H9 (cell line): ENCODE data around the gene ATP13A1. TPM values are rescaled to one million over a fixed set of nuclear protein-coding genes. Genes with fewer than 3 reads are reported as not detected.
A peak's percentile ranks its signal among the peaks of the same experiment; 100 is the strongest.

Experiments used
- DNase-seq: peaks from one replicate; pipeline ENCODE4 v3.0.0-alpha.2; 2017
- H2AFZ ChIP-seq: one replicate; pipeline ENCODE4 v1.6.1; 2013; ENCODE audit warnings: mild to moderate bottlenecking, low read length, control low read depth, moderate library complexity
- H2AK5ac ChIP-seq: 2 replicates; pipeline ENCODE4 v1.6.1; 2013; ENCODE audit warnings: low read length, control low read depth, mixed read lengths; ENCODE audit not compliant: insufficient read length
- H2BK120ac ChIP-seq: one replicate; pipeline ENCODE4 v1.6.1; 2013; ENCODE audit warnings: low read depth, mild to moderate bottlenecking, low read length, control low read depth, inconsistent platforms; ENCODE audit not compliant: poor library complexity, severe bottlenecking
- H2BK12ac ChIP-seq: 2 replicates; pipeline ENCODE4 v1.6.1; 2013; ENCODE audit warnings: low read length, control low read depth, mixed read lengths, low read depth; ENCODE audit not compliant: insufficient read length
- H2BK15ac ChIP-seq: 2 replicates; pipeline ENCODE4 v1.6.1; 2013; ENCODE audit warnings: low read depth, low read length, control low read depth
- H2BK20ac ChIP-seq: one replicate; pipeline ENCODE4 v1.6.1; 2013; ENCODE audit warnings: low read depth, mild to moderate bottlenecking, low read length, control low read depth, inconsistent platforms; ENCODE audit not compliant: poor library complexity, severe bottlenecking
- H2BK5ac ChIP-seq: 2 replicates; pipeline ENCODE4 v1.6.1; 2013; ENCODE audit warnings: low read length, control low read depth, mixed read lengths; ENCODE audit not compliant: insufficient read length
- H3K14ac ChIP-seq: 2 replicates; pipeline ENCODE4 v1.6.1; 2013; ENCODE audit warnings: low read length, control low read depth; ENCODE audit not compliant: insufficient read depth
- H3K18ac ChIP-seq: 2 replicates; pipeline ENCODE4 v1.6.1; 2013; ENCODE audit warnings: low read depth, mild to moderate bottlenecking, mixed read lengths, low read length, control low read depth; ENCODE audit not compliant: insufficient read length
- H3K23ac ChIP-seq: 2 replicates; pipeline ENCODE4 v1.6.1; 2013; ENCODE audit warnings: low read length, control low read depth, mixed read lengths, low read depth; ENCODE audit not compliant: insufficient read length
- H3K23me2 ChIP-seq: 2 replicates; pipeline ENCODE4 v1.6.1; 2013; ENCODE audit warnings: low read depth, mild to moderate bottlenecking, mixed read lengths, low read length, control low read depth; ENCODE audit not compliant: insufficient read length, poor library complexity, severe bottlenecking
- H3K27ac ChIP-seq: 2 replicates; pipeline ENCODE4 v1.5.1; 2013; ENCODE audit warnings: low read length, control low read depth, mixed read lengths, low read depth; ENCODE audit not compliant: insufficient read length
- H3K27me3 ChIP-seq: 2 replicates; pipeline ENCODE4 v1.6.1; 2013; ENCODE audit warnings: low read length, control low read depth, inconsistent platforms; ENCODE audit not compliant: insufficient read depth
- H3K4ac ChIP-seq: 2 replicates; pipeline ENCODE4 v1.6.1; 2013; ENCODE audit warnings: low read depth, mild to moderate bottlenecking, control low read depth, inconsistent platforms, low read length, moderate library complexity
- H3K4me1 ChIP-seq: 2 replicates; pipeline ENCODE4 v1.6.1; 2013; ENCODE audit warnings: low read length, control low read depth, inconsistent platforms; ENCODE audit not compliant: insufficient read depth
- H3K4me2 ChIP-seq: 2 replicates; pipeline ENCODE4 v1.6.1; 2013; ENCODE audit warnings: low read length, control low read depth, mixed read lengths; ENCODE audit not compliant: insufficient read length, insufficient read depth
- H3K56ac ChIP-seq: 2 replicates; pipeline ENCODE4 v1.6.1; 2013; ENCODE audit warnings: low read depth, mild to moderate bottlenecking, mixed read lengths, low read length, control low read depth; ENCODE audit not compliant: insufficient read length
- H3K79me1 ChIP-seq: 2 replicates; pipeline ENCODE4 v1.6.1; 2013; ENCODE audit warnings: low read depth, mild to moderate bottlenecking, moderate library complexity, low read length, control low read depth, inconsistent platforms; ENCODE audit not compliant: insufficient read depth, poor library complexity, severe bottlenecking
- H3K79me2 ChIP-seq: 2 replicates; pipeline ENCODE4 v1.6.1; 2013; ENCODE audit warnings: low read length, control low read depth, inconsistent platforms; ENCODE audit not compliant: insufficient read depth
- H3K9ac ChIP-seq: 2 replicates; pipeline ENCODE4 v1.6.1; 2013; ENCODE audit warnings: low read length, control low read depth, mixed read lengths; ENCODE audit not compliant: insufficient read length; ENCODE audit errors: extremely low read depth
- H3K9me3 ChIP-seq: one replicate; pipeline ENCODE4 v1.6.1; 2013; ENCODE audit warnings: low read depth, low read length, inconsistent platforms; ENCODE audit not compliant: control insufficient read depth
- H3T11ph ChIP-seq: one replicate; pipeline ENCODE4 v1.6.1; 2013; ENCODE audit warnings: mild to moderate bottlenecking, low read length, control low read depth, inconsistent platforms
- H4K20me1 ChIP-seq: one replicate; pipeline ENCODE4 v1.6.1; 2013; ENCODE audit not compliant: control insufficient read depth, insufficient read length, insufficient read depth
- H4K5ac ChIP-seq: 2 replicates; pipeline ENCODE4 v1.6.1; 2013; ENCODE audit warnings: low read depth, mild to moderate bottlenecking, mixed read lengths, low read length, control low read depth; ENCODE audit not compliant: insufficient read length
- H4K8ac ChIP-seq: replicated peaks from 2 replicates; pipeline ENCODE4 v1.6.1; 2013; ENCODE audit warnings: low read length, control low read depth, mixed read lengths, low read depth; ENCODE audit not compliant: insufficient read length
- H4K91ac ChIP-seq: 2 replicates; pipeline ENCODE4 v1.6.1; 2013; ENCODE audit warnings: low read depth, mild to moderate bottlenecking, moderate library complexity, mixed read lengths, low read length, control low read depth; ENCODE audit not compliant: insufficient read length
- H3K27ac Mint-ChIP-seq, 3 experiments: 2 replicates in 2 of 3; 3 replicates in 1 of 3; pipeline ENCODE4 v1.8.0; 2020 to 2021; ENCODE audit warnings: mixed read lengths in 3 of 3, mild to moderate bottlenecking in 1 of 3, moderate library complexity in 1 of 3
- H3K27me3 Mint-ChIP-seq: 2 replicates; pipeline ENCODE4 v1.8.0; 2021; ENCODE audit warnings: low read depth, mild to moderate bottlenecking, moderate library complexity, mixed read lengths
- H3K36me3 Mint-ChIP-seq, 3 experiments: 2 replicates in 2 of 3; 3 replicates in 1 of 3; pipeline ENCODE4 v1.8.0; 2020 to 2021; ENCODE audit warnings: low read depth in 3 of 3, mixed read lengths in 3 of 3; ENCODE audit not compliant: insufficient read depth in 1 of 3
- H3K4me1 Mint-ChIP-seq, 2 experiments: 2 replicates each; pipeline ENCODE4 v1.8.0; 2020; ENCODE audit warnings: mixed read lengths in 2 of 2
- H3K4me3 Mint-ChIP-seq, 2 experiments: 2 replicates in 1 of 2; 3 replicates in 1 of 2; pipeline ENCODE4 v1.8.0; 2020 to 2021; ENCODE audit warnings: mild to moderate bottlenecking in 2 of 2, mixed read lengths in 2 of 2, moderate library complexity in 1 of 2
- H3K9me3 Mint-ChIP-seq, 2 experiments: 2 replicates in 1 of 2; 3 replicates in 1 of 2; pipeline ENCODE4 v1.8.0; 2020; ENCODE audit warnings: mild to moderate bottlenecking in 2 of 2, mixed read lengths in 2 of 2, moderate library complexity in 1 of 2
- WGBS: extraction: QIAGEN DNeasy Blood & Tissue Kit; methylation state at CpG from one replicate; pipeline ENCODE4 v1.1.7; 2013; ENCODE audit warnings: missing lambda C conversion rate, low lambda C conversion rate, mixed read lengths; ENCODE audit not compliant: insufficient read length; ENCODE audit errors: extremely low coverage; 5-methylcytosine and 5-hydroxymethylcytosine counted together
- total RNA-seq: library from RNA; stranded (reverse); gene quantifications from 2 replicates; pipeline ENCODE4 v1.2.1, GENCODE V29; 2021
- TF ChIP-seq, protein P1 (sequence below): fragments of 200-600 bp; sonication (generic); conservative IDR thresholded peaks from 3 replicates; pipeline ENCODE4 v1.8.0; 2021; ENCODE audit warnings: antibody characterized with exemption, mild to moderate bottlenecking

Gene ATP13A1
- total RNA-seq, 1 experiment from 2014 or later = 67.8 TPM

DNA sequence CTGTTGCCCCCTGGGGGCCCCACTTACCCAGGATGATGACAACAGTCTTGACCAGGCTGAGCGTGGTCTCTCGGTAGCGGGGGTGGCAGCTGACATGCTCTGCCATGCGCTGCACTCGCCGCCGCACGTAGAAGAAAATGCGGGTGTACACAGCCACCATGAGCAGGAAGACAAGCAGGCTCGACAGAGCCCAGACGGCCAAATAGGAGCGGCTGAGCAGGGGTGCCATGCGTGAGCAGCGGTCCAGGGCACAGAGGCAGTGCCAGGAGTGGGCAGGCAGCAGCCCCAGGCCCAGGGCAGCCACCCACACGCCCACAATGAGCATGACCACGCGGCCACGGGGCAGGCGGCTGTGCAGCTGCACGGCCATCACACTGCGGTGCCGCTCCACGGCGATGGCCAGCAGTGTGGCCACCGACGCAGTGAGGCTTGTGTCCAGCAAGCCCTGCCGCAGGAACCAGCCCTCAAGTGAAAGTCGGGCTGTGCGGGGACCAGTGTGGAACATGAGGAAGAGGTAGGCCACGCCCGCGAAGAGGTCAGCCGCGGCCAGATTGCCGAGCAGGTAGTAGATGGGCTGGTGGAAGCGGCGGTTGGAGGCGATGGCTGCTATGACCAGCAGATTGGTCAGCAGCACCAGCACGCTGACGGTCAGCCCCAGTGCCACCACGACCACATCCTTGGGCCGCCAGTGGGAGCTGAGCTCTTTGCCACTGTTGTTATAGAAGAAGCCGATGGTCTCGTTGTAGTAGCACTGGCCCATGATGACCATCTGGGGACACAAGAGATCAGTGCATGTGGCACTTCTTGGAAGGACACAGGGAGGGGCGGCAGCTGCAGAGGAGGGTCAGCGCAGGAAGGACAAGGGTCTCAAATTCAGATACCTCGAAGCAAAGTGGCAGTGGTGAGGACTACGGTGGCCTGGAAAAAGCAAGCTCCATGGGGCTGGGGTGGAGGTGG lies 36.7 kb downstream of the ATP13A1 start:
- peaks cover 3% of the 10 kb centered on the region; the same call in 1 of the 2 replicates for H3K4me1 ChIP-seq
- no peak overlapping the region for H2BK20ac ChIP-seq
- peak overlapping the region in 1 of 3 experiments; percentile 95; a peak in 2 of 7 replicates for H3K27ac Mint-ChIP-seq
- H3K36me3 Mint-ChIP-seq = peaks cover 21 to 36% (median 30%) of the 10 kb centered on the region in 3 experiments; a peak in 6 of 7 replicates
- no peak overlapping the region for H3K27ac ChIP-seq
- H3T11ph ChIP-seq = no peak overlapping the region
- H3K9me3 ChIP-seq = no peaks in the 10 kb centered on the region
- WGBS = no CpG with 5 or more reads among the region's 48 CpGs
- no peak overlapping the region for H4K5ac ChIP-seq
- no peak overlapping the region for H3K56ac ChIP-seq
- peaks cover 2% of the 10 kb centered on the region; the same call in 1 of the 2 replicates for H3K79me2 ChIP-seq
- H3K14ac ChIP-seq = no peak overlapping the region; the same call in 1 of the 2 replicates
- H3K18ac ChIP-seq = no peak overlapping the region
- H4K20me1 ChIP-seq = peaks cover 2% of the 10 kb centered on the region
- peak overlapping the region; percentile 87 to 98 for H3K4me3 Mint-ChIP-seq
- H2BK120ac ChIP-seq = no peak overlapping the region
- no peak overlapping the region for H2BK15ac ChIP-seq
- no peak overlapping the region for H4K8ac ChIP-seq
- H2AFZ ChIP-seq = no peak overlapping the region
- peak overlapping the region; percentile 32 for H3K9ac ChIP-seq
- H3K4me2 ChIP-seq = peak overlapping the region; percentile 68
- DNase-seq = no peak
- no peak overlapping the region for H3K23ac ChIP-seq
- H3K9me3 Mint-ChIP-seq = no peaks in the 10 kb centered on the region
- H3K27me3 ChIP-seq = no peaks in the 10 kb centered on the region
- H3K27me3 Mint-ChIP-seq = peaks cover 3% of the 10 kb centered on the region; the same call in 1 of the 2 replicates
- H4K91ac ChIP-seq = no peak overlapping the region
- H3K23me2 ChIP-seq = peaks cover 10% of the 10 kb centered on the region
- no peak overlapping the region for H3K4ac ChIP-seq
- TF ChIP-seq, protein P1, sequence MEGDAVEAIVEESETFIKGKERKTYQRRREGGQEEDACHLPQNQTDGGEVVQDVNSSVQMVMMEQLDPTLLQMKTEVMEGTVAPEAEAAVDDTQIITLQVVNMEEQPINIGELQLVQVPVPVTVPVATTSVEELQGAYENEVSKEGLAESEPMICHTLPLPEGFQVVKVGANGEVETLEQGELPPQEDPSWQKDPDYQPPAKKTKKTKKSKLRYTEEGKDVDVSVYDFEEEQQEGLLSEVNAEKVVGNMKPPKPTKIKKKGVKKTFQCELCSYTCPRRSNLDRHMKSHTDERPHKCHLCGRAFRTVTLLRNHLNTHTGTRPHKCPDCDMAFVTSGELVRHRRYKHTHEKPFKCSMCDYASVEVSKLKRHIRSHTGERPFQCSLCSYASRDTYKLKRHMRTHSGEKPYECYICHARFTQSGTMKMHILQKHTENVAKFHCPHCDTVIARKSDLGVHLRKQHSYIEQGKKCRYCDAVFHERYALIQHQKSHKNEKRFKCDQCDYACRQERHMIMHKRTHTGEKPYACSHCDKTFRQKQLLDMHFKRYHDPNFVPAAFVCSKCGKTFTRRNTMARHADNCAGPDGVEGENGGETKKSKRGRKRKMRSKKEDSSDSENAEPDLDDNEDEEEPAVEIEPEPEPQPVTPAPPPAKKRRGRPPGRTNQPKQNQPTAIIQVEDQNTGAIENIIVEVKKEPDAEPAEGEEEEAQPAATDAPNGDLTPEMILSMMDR = no peak
- no peak overlapping the region for H2BK5ac ChIP-seq
- no peak overlapping the region for H2BK12ac ChIP-seq
- H2AK5ac ChIP-seq = no peak overlapping the region
- no peaks in the 10 kb centered on the region for H3K79me1 ChIP-seq
- peaks cover 16 to 20% of the 10 kb centered on the region in 2 experiments for H3K4me1 Mint-ChIP-seq
